Endodermal cell (in vitro differentiated cells): ENCODE data around the gene SUGP2. TPM values are rescaled to one million over a fixed set of nuclear protein-coding genes. Genes with fewer than 3 reads are reported as not detected.

ENCODE experiments used
- DNase-seq: peaks from one replicate; pipeline ENCODE4 v3.0.0-alpha.2; 2017
- H3K27ac ChIP-seq: 2 replicates; pipeline ENCODE4 v1.5.1; 2013; ENCODE audit warnings: mild to moderate bottlenecking, low read depth, low read length, moderate library complexity
- H3K27me3 ChIP-seq: 2 replicates; pipeline ENCODE4 v1.6.1; 2013; ENCODE audit warnings: mild to moderate bottlenecking, low read length, moderate library complexity; ENCODE audit not compliant: insufficient read depth, control insufficient read depth, poor library complexity, severe bottlenecking
- H3K36me3 ChIP-seq: 2 replicates; pipeline ENCODE4 v1.7.0; 2013; ENCODE audit warnings: mild to moderate bottlenecking, low read length, moderate library complexity; ENCODE audit not compliant: control insufficient read depth, insufficient read depth
- H3K4me1 ChIP-seq: one replicate; pipeline ENCODE4 v1.7.0; 2013; ENCODE audit warnings: low read length; ENCODE audit not compliant: control insufficient read depth, insufficient read depth
- H3K4me3 ChIP-seq: 2 replicates; pipeline ENCODE4 v1.5.1; 2013; ENCODE audit warnings: mild to moderate bottlenecking, low read length, moderate library complexity
- H3K9ac ChIP-seq: 2 replicates; pipeline ENCODE4 v1.6.1; 2013; ENCODE audit warnings: mild to moderate bottlenecking, low read length, moderate library complexity; ENCODE audit not compliant: poor library complexity, severe bottlenecking; ENCODE audit errors: extremely low read depth
- H3K9me3 ChIP-seq: 2 replicates; pipeline ENCODE4 v1.6.1; 2013; ENCODE audit warnings: mild to moderate bottlenecking, low read length, moderate library complexity; ENCODE audit not compliant: control insufficient read depth
- H3K27ac Mint-ChIP-seq: 2 replicates; pipeline ENCODE4 v1.8.0; 2020; ENCODE audit warnings: mixed read lengths
- H3K27me3 Mint-ChIP-seq: 2 replicates; pipeline ENCODE4 v1.8.0; 2021; ENCODE audit warnings: mild to moderate bottlenecking, mixed read lengths; ENCODE audit not compliant: insufficient read depth
- H3K36me3 Mint-ChIP-seq: 2 replicates; pipeline ENCODE4 v1.8.0; 2020; ENCODE audit warnings: low read depth, mixed read lengths
- H3K4me1 Mint-ChIP-seq: 2 replicates; pipeline ENCODE4 v1.8.0; 2020; ENCODE audit warnings: mixed read lengths
- H3K4me3 Mint-ChIP-seq: 2 replicates; pipeline ENCODE4 v1.8.0; 2020; ENCODE audit warnings: mild to moderate bottlenecking, moderate library complexity, mixed read lengths
- H3K9me3 Mint-ChIP-seq: 2 replicates; pipeline ENCODE4 v1.8.0; 2020; ENCODE audit warnings: mild to moderate bottlenecking, mixed read lengths
- WGBS, 2 experiments: methylation state at CpG; one replicate each; pipeline versions ENCODE4 v1.1.5 to v1.1.7; 2013; ENCODE audit warnings: missing lambda C conversion rate in 2 of 2, mixed read lengths in 1 of 2; ENCODE audit not compliant: insufficient coverage in 1 of 2, insufficient read length in 1 of 2; 5-methylcytosine and 5-hydroxymethylcytosine counted together
- total RNA-seq, 2 donors: library from RNA; stranded (reverse); fragmentation: NEBNext Ultra II Directional in 1 of 2; extraction: Animal tissue kit (Norgen Biotek cat#: 25700) in 1 of 2; gene quantifications; 2 replicates in 1 of 2; 3 replicates in 1 of 2; pipeline ENCODE4 v1.2.1, GENCODE V29; 2021
- TF ChIP-seq, protein P1 (sequence below): fragments of 200-600 bp; sonication (generic); conservative IDR thresholded peaks from 2 replicates; pipeline ENCODE4 v1.5.0; 2021; ENCODE audit warnings: antibody characterized with exemption, mild to moderate bottlenecking

Gene SUGP2
- total RNA-seq, 2 donors from 2014 or later: 121 to 157 TPM

GRCh38 chr19:19068659-19069654, 35.6 kb upstream of the SUGP2 start:
- peak overlapping the region; percentile 19 for H3K27ac Mint-ChIP-seq

DNA sequence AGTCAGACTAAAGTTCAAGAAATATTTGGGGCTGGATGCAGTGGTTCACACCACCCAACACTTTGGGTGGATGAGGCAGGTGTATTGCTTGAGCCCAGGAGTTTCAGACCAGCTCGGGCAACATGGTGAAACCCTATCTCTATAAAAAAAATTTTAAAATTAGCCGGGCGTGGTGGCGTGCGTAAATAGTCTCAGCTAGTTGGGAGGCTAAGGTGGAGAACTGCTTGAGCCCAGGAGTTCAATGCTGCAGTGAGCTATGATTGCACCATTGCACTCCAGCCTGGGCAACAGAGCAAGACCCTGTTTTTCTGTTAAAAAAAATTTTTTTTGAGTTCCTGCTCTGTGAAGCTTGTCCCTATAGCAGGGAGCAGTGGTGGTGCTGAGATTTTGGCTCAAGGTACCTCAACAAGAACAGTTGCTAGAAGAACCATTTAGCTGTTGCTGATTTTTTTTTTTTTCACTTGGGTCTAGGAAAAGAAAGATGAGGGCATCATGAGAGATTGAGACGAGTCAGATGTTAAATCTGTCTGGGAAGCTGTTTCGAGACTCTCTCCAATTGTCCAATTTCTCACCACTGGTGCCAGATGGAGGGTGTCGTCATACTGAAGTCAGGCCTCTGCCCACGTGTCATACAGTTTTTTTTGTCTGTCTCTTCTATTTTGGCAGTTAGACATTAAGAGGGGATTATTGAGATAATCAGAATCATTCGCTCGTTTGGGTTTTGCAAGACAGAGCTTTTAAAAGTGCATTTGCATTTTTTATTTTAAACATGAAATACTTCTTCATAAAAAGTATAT, 34.2 kb upstream of the SUGP2 start:
- no peak for DNase-seq
- Histone ChIP-seq H3K36me3 (no peaks in the 10 kb centered on the region), H3K9me3 (no peaks in the 10 kb centered on the region), H3K4me3 (no peak overlapping the region), H3K4me1 (no peaks in the 10 kb centered on the region), H3K9ac (no peak overlapping the region), H3K27me3 (peaks cover 16% of the 10 kb centered on the region), H3K27ac (no peak overlapping the region)
- H3K27me3 Mint-ChIP-seq: peaks cover 50% of the 10 kb centered on the region
- 90 to 94% methylated on average over 7 to 11 of the region's 11 CpGs for WGBS, 2 experiments
- H3K4me1 Mint-ChIP-seq: peaks cover 18% of the 10 kb centered on the region
- TF ChIP-seq, protein P1, sequence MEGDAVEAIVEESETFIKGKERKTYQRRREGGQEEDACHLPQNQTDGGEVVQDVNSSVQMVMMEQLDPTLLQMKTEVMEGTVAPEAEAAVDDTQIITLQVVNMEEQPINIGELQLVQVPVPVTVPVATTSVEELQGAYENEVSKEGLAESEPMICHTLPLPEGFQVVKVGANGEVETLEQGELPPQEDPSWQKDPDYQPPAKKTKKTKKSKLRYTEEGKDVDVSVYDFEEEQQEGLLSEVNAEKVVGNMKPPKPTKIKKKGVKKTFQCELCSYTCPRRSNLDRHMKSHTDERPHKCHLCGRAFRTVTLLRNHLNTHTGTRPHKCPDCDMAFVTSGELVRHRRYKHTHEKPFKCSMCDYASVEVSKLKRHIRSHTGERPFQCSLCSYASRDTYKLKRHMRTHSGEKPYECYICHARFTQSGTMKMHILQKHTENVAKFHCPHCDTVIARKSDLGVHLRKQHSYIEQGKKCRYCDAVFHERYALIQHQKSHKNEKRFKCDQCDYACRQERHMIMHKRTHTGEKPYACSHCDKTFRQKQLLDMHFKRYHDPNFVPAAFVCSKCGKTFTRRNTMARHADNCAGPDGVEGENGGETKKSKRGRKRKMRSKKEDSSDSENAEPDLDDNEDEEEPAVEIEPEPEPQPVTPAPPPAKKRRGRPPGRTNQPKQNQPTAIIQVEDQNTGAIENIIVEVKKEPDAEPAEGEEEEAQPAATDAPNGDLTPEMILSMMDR: no peak
- H3K36me3 Mint-ChIP-seq: peaks cover 6% of the 10 kb centered on the region
- H3K27ac Mint-ChIP-seq: no peak overlapping the region
- H3K4me3 Mint-ChIP-seq: no peak overlapping the region
- H3K9me3 Mint-ChIP-seq: no peaks in the 10 kb centered on the region

More at GRCh38 chr19:19068659-19069654, 35.6 kb upstream of the SUGP2 start:
- H3K36me3 ChIP-seq: no peaks in the 10 kb centered on the region
- H3K4me3 Mint-ChIP-seq: no peak overlapping the region
- H3K4me1 Mint-ChIP-seq: peaks cover 16% of the 10 kb centered on the region
- TF ChIP-seq, protein P1: no peak
- no peak overlapping the region for H3K4me3 ChIP-seq
- H3K36me3 Mint-ChIP-seq: peaks cover 6% of the 10 kb centered on the region
- peaks cover 52% of the 10 kb centered on the region for H3K27me3 Mint-ChIP-seq
- 95 to 96% methylated on average over 7 to 10 of the region's 11 CpGs for WGBS, 2 experiments
- H3K9ac ChIP-seq: no peak overlapping the region
- no peak for DNase-seq
- no peaks in the 10 kb centered on the region for H3K9me3 ChIP-seq
- no peaks in the 10 kb centered on the region for H3K9me3 Mint-ChIP-seq
- peaks cover under 1% of the 10 kb centered on the region for H3K4me1 ChIP-seq
- peaks cover 16% of the 10 kb centered on the region for H3K27me3 ChIP-seq
- no peak overlapping the region for H3K27ac ChIP-seq
